Neural progenitor cell (in vitro differentiated cells): ENCODE data around the gene NCKAP1. TPM values are rescaled to one million over a fixed set of nuclear protein-coding genes. Genes with fewer than 3 reads are reported as not detected.
"Not testable (repeated sequence)": the region's sequence is repeated elsewhere in the genome, so short reads cannot be mapped to it uniquely, and the experiment has no call there.

Source experiments
- DNase-seq: peaks from one replicate; pipeline ENCODE4 v3.0.0-alpha.2; 2016; ENCODE audit warnings: low spot score
- H2AFZ ChIP-seq: fragments of 200-600 bp; sonication (generic); replicated peaks from 2 replicates; pipeline ENCODE4 v1.6.1; 2016; ENCODE audit warnings: antibody characterized with exemption
- H3F3A ChIP-seq: fragments of 200-600 bp; sonication (generic); 2 replicates; pipeline ENCODE4 v1.6.1; 2016; ENCODE audit warnings: antibody characterized with exemption, low read depth
- H3K27ac ChIP-seq: fragments of 200-600 bp; sonication (generic); 2 replicates; pipeline ENCODE4 v1.5.1; 2016; ENCODE audit warnings: mild to moderate bottlenecking
- H3K27me3 ChIP-seq: fragments of 200-600 bp; sonication (generic); 2 replicates; pipeline ENCODE4 v1.6.1; 2016; ENCODE audit warnings: mild to moderate bottlenecking, moderate library complexity
- H3K36me3 ChIP-seq: fragments of 200-600 bp; sonication (generic); 2 replicates; pipeline ENCODE4 v1.5.1; 2016
- H3K4me1 ChIP-seq: fragments of 200-600 bp; sonication (generic); 2 replicates; pipeline ENCODE4 v1.6.1; 2016; ENCODE audit warnings: mixed run types
- H3K4me2 ChIP-seq: fragments of 200-600 bp; sonication (generic); 2 replicates; pipeline ENCODE4 v1.6.1; 2016
- H3K4me3 ChIP-seq: fragments of 200-600 bp; sonication (generic); 2 replicates; pipeline ENCODE4 v1.5.1; 2016
- H3K79me2 ChIP-seq: fragments of 200-600 bp; sonication (generic); 2 replicates; pipeline ENCODE4 v1.6.1; 2016; ENCODE audit warnings: low read depth
- H3K9ac ChIP-seq: fragments of 200-600 bp; sonication (generic); 2 replicates; pipeline ENCODE4 v1.6.1; 2016
- H3K9me3 ChIP-seq: fragments of 200-600 bp; sonication (generic); 2 replicates; pipeline ENCODE4 v1.5.1; 2016; ENCODE audit warnings: low read depth
- H4K20me1 ChIP-seq: fragments of 200-600 bp; sonication (generic); 2 replicates; pipeline ENCODE4 v1.6.1; 2016; ENCODE audit warnings: low read depth
- H3K27ac Mint-ChIP-seq: 3 replicates; pipeline ENCODE4 v1.8.0; 2021; ENCODE audit warnings: mixed read lengths
- H3K27me3 Mint-ChIP-seq: 2 replicates; pipeline ENCODE4 v1.8.0; 2022; ENCODE audit warnings: low read depth, mild to moderate bottlenecking, inconsistent platforms, moderate library complexity, mixed read lengths; ENCODE audit not compliant: insufficient read depth
- H3K36me3 Mint-ChIP-seq: 3 replicates; pipeline ENCODE4 v1.8.0; 2021; ENCODE audit warnings: mixed read lengths
- H3K4me1 Mint-ChIP-seq: 3 replicates; pipeline ENCODE4 v1.8.0; 2021; ENCODE audit warnings: mixed read lengths
- H3K4me3 Mint-ChIP-seq: 3 replicates; pipeline ENCODE4 v1.8.0; 2021; ENCODE audit warnings: mild to moderate bottlenecking, moderate library complexity, mixed read lengths
- H3K9me3 Mint-ChIP-seq: 3 replicates; pipeline ENCODE4 v1.8.0; 2020; ENCODE audit warnings: mixed read lengths
- CTCF ChIP-seq: fragments of 200-600 bp; sonication (generic); IDR thresholded peaks from 2 replicates; pipeline ENCODE4 v1.5.1; 2017; ENCODE audit warnings: antibody characterized with exemption, mild to moderate bottlenecking
- EZH2 ChIP-seq: fragments of 200-600 bp; sonication (generic); IDR thresholded peaks from 2 replicates; pipeline ENCODE4 v1.6.1; 2017; ENCODE audit warnings: antibody characterized with exemption, mild to moderate bottlenecking, moderate library complexity
- EZH2phosphoT487 ChIP-seq: fragments of 200-600 bp; sonication (generic); IDR thresholded peaks from 2 replicates; pipeline ENCODE4 v1.6.1; 2017; ENCODE audit warnings: antibody characterized with exemption
- total RNA-seq: library from RNA; depleted of rRNA; stranded (reverse); fragments of >200 nt; gene quantifications from 2 replicates; pipeline ENCODE4 v1.2.3, GENCODE V29; 2015; ENCODE audit warnings: low replicate concordance

The NCKAP1 gene
- total RNA-seq, 1 donor from 2014 or later: 164 TPM

- Mint-ChIP-seq H3K9me3 (peaks cover 9% of the 10 kb centered on the region), H3K4me1 (peaks cover 4% of the 10 kb centered on the region), H3K27me3 (no peaks in the 10 kb centered on the region), H3K27ac (no peak overlapping the region), H3K4me3 (no peak overlapping the region), H3K36me3 (peaks cover 44% of the 10 kb centered on the region)
- Histone ChIP-seq H3K36me3 (peaks cover 35% of the 10 kb centered on the region), H3F3A (peaks cover 6% of the 10 kb centered on the region), H3K27me3 (no peaks in the 10 kb centered on the region), H3K4me2 (no peak overlapping the region), H3K4me1 (no peaks in the 10 kb centered on the region), H4K20me1 (peaks cover 31% of the 10 kb centered on the region), H3K79me2 (peaks cover 100% of the 10 kb centered on the region), H3K27ac (no peak overlapping the region), H2AFZ (no peak overlapping the region), H3K4me3 (no peak overlapping the region), H3K9ac (no peak overlapping the region), H3K9me3 (no peaks in the 10 kb centered on the region)
- no peak for DNase-seq
- TF ChIP-seq EZH2phosphoT487 (no peak), EZH2 (no peak), CTCF (no peak)
Observed at GRCh38 chr2:183021613-183022012, 16.6 kb downstream of the NCKAP1 start.

- H3K36me3 Mint-ChIP-seq: peaks cover 53% of the 10 kb centered on the region
- no peak overlapping the region for H3K4me3 Mint-ChIP-seq
Observed at GRCh38 chr2:183019718-183020442, 18.4 kb downstream of the NCKAP1 start.

GRCh38 chr2:183017845-183018244 is 20.4 kb downstream of the NCKAP1 start:
- H3K9me3 ChIP-seq, H3K9ac ChIP-seq, H3K4me1 Mint-ChIP-seq, H3K4me2 ChIP-seq, H3K4me3 Mint-ChIP-seq, H3K27ac Mint-ChIP-seq, H3F3A ChIP-seq, DNase-seq, H3K4me1 ChIP-seq, H3K27ac ChIP-seq, H3K27me3 Mint-ChIP-seq, H3K27me3 ChIP-seq, H3K4me3 ChIP-seq, H2AFZ ChIP-seq: not testable (repeated sequence)
- Histone ChIP-seq H3K79me2 (peaks cover 100% of the 10 kb centered on the region), H4K20me1 (peaks cover 37% of the 10 kb centered on the region), H3K36me3 (peaks cover 28% of the 10 kb centered on the region)
- Mint-ChIP-seq H3K36me3 (peaks cover 61% of the 10 kb centered on the region), H3K9me3 (peaks cover 16% of the 10 kb centered on the region)

More at GRCh38 chr2:183019718-183020442, 18.4 kb downstream of the NCKAP1 start:
- Histone ChIP-seq H3K4me2 (no peak overlapping the region), H3K9ac (no peak overlapping the region), H3K4me1 (no peaks in the 10 kb centered on the region), H3K27ac (no peak overlapping the region), H3K27me3 (no peaks in the 10 kb centered on the region), H3K9me3 (no peaks in the 10 kb centered on the region), H4K20me1 (peaks cover 30% of the 10 kb centered on the region), H3K36me3 (peaks cover 35% of the 10 kb centered on the region), H3K79me2 (peaks cover 100% of the 10 kb centered on the region), H3F3A (peaks cover 6% of the 10 kb centered on the region), H3K4me3 (no peak overlapping the region), H2AFZ (no peak overlapping the region)
- H3K27me3 Mint-ChIP-seq: no peaks in the 10 kb centered on the region
- TF ChIP-seq EZH2: no peak
- no peak overlapping the region for H3K27ac Mint-ChIP-seq
- no peak for DNase-seq
- no peaks in the 10 kb centered on the region for H3K4me1 Mint-ChIP-seq
- H3K9me3 Mint-ChIP-seq: peaks cover 16% of the 10 kb centered on the region

GRCh38 chr2:183014005-183014404 is 24.3 kb downstream of the NCKAP1 start:
- H3K4me3 ChIP-seq: no peak overlapping the region
- H3K9ac ChIP-seq: no peak overlapping the region
- no peaks in the 10 kb centered on the region for H3K27me3 ChIP-seq
- no peak for TF ChIP-seq EZH2
- no peak for TF ChIP-seq EZH2phosphoT487
- TF ChIP-seq CTCF: no peak
- Mint-ChIP-seq H3K36me3 (peaks cover 44% of the 10 kb centered on the region), H3K4me3 (no peak overlapping the region), H3K9me3 (peaks cover 16% of the 10 kb centered on the region), H3K27me3 (peaks cover 2% of the 10 kb centered on the region), H3K27ac (no peak overlapping the region), H3K4me1 (peaks cover 7% of the 10 kb centered on the region)
- H3K9me3 ChIP-seq: no peaks in the 10 kb centered on the region
- no peak overlapping the region for H3K4me2 ChIP-seq
- no peak for DNase-seq
- H3K79me2 ChIP-seq: peaks cover 100% of the 10 kb centered on the region
- H3F3A ChIP-seq: peaks cover 4% of the 10 kb centered on the region
- no peak overlapping the region for H2AFZ ChIP-seq
- H3K36me3 ChIP-seq: peaks cover 8% of the 10 kb centered on the region
- H3K27ac ChIP-seq: no peak overlapping the region
- peaks cover 68% of the 10 kb centered on the region for H4K20me1 ChIP-seq
- peaks cover 20% of the 10 kb centered on the region for H3K4me1 ChIP-seq
